GM10847 (cell line): ENCODE data around the gene AACS.

Source experiments
- POLR2A ChIP-seq: IDR thresholded peaks from 2 replicates; pipeline ENCODE4 v1.6.1; 2011; ENCODE audit not compliant: insufficient read length; ENCODE audit errors: extremely low read depth

Gene AACS

DNA sequence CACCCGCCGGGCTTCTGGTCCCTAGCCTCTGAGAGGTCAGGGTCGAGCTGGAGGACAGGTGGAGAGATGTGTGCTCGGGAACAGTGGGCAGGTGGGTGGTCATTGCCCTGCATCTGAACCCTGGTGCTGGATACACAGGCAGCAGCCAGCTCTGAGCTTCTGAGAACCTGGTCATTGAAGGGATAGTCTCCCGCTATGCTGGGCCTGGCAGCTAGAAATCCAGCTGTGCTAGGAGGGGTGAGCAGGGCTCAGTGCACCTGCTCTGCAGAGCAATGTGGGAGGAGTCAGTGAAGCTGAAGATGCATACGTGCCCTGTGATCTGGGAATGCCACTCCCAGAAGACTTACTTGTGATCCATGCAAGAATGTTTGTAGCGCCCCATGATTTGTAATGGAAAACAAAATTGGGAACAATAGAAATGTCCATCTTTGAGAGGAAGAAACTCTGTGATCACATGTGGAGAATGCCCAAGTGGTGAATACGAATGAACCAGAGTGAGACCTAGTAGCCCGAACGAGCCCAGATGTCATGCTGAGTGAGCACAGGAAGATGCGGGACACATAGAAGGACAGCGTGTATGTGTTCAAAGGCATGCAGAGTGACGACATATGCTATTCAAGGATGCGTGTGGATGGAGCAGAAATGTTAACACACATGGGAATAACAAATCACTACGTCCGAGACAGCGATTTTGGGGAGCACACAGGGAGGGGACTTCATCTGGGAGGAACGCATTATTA is 63.4 kb downstream of the AACS start:
- TF ChIP-seq POLR2A = no peak

DNA sequence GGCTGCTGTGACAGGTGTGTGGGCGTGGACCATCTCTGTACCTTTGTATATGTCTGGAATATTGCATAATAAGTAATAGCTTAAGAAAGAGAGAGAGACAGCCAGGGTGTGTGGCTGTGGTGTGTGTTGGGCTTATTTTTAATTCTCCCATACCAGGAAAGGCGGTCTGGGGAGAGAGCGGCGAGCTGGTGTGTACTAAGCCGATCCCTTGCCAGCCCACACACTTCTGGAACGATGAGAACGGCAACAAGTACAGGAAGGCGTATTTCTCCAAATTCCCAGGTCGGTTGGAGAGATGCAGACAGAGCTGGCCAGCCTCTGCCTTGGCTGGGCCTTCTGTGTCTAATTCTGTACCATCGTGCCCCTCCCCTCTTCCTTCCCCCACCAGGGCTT is 63.9 kb downstream of the AACS start:
- TF ChIP-seq POLR2A = no peak

DNA sequence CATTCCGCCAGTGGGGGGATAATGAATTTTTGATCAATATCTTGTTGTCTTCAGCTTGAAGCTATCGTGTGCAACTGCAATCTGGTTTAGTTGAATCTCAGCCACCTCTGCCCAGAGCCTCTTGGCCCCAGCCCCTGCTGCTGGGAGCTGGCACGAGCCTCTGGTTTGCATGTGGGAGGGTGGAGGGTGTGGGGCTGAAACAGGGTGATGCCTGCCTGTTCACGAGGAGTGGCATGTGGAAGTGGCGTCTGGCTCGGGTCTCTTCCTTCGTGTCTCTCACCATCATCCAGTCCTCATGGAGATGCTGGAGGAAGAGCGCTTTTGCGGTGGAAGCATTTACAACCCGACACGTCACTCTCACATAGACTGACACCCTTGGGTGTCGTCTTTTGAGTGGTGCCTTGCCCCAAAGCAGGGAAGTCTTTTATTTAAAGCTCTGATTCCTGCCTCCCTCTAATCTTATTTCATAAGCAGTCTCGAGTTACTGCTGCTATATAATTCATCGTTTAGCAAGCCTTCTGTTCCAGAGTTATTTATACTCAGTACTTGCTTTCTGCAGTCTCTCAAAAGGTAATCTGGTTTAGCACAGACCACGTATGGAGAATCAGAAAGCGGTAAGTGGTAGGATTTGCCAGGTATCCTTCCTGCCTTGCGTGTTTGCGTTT is 64.5 kb downstream of the AACS start:
- TF ChIP-seq POLR2A = no peak

DNA sequence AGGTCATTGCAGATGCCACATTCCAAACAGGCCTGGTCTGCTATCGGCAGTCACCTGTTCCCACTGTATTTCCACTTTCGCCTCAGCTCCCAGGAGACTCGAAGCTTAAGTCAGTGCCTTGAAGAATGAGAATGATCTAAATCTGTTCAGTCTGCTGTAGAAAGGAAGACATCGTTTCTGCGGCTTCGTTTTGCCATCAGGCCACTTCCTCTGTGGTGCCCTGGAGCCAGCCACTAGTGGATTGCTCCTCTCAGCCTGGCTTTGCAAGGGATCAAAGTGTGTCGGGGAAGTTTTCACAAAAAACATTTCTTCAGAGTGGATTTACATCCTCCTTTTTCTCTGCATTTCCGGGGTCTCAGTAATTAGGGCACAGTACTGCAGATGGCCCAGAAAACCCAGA is 66.7 kb downstream of the AACS start:
- no peak for TF ChIP-seq POLR2A

DNA sequence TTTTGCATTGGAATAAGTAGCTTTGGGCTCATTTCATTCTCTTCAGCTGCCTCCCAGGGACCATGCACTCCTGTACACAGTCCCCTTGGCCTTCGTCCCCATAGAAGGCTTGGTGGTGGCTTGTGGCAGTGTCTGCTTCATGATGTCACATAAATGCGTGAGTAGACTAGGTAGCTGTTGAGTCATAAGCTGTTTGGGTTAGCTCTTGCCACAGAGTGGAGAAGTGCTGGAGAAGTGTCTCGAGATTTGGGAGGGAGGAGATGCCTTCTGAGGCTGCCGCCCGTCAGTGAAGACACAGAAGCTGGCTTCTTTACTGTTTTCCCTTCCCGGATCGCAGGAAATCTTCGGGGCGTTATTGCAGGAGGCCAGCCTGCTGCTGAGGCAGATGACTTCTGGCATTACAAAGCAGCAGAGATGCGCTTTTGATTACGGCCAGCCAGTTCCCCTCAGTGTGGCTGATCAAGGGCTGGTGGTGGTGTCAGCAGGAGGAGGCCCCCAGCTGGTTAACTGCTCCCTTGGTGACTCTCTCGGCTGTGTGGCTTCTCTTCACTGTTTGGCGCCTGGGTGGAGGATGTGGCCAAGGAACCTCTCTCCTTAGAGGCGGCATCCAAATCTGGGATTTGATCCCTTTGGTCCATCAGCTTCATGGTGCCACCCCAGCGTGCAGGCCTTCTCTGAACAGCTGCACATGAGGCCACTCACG is 67.6 kb downstream of the AACS start:
- TF ChIP-seq POLR2A = no peak

DNA sequence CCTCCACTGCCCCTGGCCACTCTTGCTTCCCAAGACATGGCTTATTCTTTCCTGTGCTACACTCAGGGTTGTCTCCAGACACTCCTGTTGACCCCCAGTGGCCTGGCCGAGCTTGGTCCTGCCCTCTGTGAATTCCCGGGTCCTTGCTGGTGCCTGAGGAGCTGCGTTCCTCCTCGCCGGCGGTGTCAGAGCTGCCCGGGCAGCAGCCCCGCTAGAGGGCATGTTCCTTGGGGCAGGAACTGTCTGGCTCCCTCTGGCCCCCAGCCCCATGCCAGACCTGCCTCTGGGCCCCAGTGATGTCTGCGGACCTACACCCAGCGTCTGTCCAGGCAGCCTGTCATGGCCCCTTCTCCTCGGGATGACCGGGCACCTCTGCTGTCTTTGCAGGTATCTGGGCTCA is 68.4 kb downstream of the AACS start:
- no peak for TF ChIP-seq POLR2A

DNA sequence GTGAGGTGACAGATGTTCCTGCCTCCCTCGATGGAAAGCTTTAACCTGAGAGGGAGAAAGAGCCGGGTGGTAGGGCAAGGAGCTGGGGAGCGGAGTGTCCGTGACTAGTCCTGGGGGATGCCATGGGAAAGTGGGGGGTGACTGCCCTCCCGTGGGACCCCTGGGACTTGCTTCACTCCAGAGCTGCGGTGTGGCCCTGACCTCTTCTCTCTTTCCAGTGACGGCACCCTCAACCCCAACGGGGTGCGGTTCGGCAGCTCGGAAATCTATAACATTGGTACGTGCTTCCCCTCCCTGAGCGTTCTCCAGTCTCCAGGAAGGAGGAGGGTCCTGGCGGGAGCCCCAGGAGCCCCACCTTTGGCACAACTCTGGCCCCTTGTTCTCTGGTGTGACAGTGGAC is 69.3 kb downstream of the AACS start:
- no peak for TF ChIP-seq POLR2A

DNA sequence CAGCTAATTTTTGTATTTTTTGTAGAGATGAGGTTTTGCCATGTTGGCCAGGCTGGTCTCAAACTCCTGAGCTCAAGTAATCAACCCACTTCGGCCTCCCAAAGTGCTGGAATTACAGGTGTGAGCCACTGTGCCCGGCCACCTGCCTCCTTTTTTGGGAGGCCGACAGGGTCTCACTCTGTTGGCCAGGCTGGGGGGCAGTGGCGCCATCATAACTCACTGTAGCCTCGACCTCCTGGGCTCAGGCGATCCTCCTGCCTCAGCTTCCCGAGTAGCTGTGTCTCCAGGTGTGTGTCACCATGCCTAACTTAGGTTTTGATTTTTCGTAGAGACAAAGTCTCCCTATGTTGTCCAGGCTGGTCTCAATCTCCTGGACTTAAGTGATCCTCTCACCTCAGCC is 70.7 kb downstream of the AACS start:
- TF ChIP-seq POLR2A = no peak

DNA sequence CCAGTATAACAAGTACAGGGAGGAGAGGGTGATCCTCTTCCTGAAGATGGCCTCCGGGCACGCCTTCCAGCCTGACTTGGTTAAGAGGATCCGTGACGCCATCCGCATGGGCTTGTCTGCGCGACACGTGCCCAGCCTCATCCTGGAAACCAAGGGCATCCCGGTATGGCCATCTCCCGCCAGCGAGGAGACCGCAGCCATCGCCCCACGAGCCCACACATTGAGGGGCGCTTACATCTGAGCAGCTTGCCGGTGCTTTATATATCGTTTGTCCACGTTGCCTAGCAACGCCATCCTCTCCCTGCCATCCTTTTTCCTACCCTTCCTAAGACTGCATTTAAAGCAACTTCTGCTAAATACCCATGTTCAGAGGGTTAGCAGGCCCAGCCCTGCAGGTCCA is 71.5 kb downstream of the AACS start:
- TF ChIP-seq POLR2A = no peak

DNA sequence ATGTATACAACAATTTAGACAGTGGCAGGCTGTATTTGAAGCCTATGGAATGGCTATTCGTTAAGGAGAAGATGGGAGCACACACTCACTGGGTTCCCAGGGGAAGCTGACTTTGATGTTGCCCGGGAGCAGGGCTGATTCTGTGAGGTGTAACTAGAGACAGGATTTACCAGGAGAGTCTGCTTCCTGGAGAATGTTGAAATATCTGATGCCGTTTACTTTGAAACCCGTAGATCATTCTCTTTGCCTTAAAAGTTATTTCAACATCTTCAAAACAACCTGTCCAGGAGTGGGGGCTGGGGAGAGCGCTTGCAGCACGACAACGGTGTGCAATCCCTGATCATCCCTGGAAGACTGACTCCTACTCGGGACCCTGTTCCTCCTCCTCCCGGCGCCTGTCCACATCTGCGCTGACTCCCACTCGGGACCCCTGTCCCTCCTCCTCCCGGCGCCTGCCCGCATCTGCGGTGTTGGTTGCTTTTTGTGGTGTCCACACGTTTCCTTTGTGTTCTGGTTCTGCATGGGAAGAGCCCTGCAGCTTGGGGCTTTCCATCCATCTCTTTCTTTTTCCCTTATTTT is 72.6 kb downstream of the AACS start:
- no peak for TF ChIP-seq POLR2A

DNA sequence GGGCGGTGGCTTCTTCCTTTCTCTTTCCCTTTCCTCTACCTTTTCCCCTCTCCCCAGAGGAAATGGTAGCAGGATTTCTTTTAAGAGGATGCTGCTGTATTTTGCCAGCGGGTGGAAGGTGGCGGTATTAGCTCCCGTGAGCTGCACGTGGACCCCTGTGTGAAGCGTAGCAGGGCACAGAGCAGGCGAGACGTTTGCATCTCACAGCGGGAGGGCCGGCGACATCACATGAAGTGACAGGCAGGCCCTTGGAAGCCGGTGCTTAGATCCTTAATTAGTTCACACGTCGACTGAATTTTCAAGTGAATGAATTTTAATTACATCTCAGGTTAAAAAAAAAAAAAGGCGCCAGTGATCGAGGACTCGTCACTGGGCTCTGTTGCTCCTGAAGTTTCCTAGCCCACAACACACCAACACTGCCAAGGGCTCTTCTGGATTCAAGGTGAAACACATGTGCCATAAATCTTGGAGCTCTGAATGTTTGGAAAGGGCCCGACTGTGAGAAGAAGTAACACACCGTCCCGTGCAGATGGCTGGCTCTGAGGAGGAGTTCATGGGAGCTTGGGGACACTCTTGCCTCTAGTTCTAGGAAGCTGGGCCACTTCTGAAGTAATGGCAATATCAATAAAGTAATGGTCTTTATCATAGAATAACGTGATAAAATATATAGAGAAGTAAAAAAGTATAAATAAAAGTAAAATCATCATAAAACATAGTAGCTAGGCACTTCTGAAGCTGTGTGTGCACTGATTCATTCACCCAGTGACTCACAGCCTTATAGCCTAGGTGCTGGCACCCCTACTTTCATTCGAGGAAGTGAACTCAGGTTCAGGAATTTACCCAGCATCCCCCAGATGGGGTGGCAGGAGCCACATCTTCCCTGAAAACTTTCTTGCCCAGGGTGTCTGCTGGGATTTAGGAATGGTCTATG is 75.3 kb downstream of the AACS start:
- TF ChIP-seq POLR2A = no peak

DNA sequence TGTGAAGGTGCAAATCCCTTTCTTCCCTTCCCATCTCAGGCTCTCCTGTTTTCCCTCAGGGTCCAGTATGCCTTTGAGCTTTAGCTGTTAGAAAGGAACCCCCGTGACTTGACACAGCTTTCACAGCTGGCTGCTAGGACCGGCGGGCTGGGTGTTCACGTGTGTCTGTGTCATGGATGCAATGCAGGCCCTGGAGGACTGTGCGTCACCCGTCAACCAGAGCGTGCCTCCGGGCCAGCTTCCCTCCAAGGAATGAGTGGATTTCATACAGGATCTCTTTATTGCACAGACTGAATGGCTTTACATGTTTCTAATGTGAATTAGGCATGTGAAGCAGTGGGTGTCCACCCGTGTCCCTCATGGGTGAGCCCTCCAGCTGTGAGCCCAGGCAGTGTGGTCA is 77.4 kb downstream of the AACS start:
- no peak for TF ChIP-seq POLR2A

DNA sequence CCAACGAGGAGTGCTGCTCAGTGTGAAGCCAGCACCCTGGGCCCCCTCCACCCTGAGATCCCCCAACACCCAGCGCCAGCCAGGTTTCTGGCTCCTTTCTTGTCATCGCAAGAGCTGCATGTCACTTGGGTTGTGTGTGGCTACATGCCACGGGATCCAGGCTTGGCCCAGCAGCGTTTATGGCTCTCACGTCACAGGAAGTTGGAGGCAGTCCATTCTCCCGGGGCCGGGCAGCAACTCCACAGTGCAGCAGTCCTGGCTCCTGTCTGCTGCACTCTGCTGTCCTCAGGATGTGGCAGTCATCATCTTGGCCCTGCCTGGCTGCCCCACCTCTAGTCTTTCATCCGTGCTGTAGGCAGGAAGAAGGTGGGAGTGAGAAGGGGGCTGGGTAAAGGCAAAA is 78.3 kb downstream of the AACS start:
- TF ChIP-seq POLR2A = no peak

DNA sequence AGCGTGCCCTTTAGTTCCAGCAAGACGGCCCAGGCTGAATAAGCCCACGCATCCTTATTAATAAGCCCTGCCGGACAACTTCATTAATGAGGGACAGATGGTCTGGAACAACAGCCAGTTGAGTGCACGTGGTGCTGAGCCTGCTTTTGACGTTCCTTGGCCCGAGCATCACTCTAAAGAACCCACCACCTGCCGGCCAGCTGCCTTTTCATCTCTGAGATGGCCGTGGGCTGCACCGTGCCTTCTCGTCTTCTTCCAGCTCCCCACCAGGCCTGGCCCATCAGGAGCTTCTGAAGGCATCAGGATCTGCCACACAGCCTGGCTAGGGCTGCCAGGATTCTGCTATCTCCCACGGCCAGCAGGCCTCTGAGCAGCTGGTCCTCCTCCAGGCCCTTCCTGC is 80.0 kb downstream of the AACS start:
- no peak for TF ChIP-seq POLR2A

DNA sequence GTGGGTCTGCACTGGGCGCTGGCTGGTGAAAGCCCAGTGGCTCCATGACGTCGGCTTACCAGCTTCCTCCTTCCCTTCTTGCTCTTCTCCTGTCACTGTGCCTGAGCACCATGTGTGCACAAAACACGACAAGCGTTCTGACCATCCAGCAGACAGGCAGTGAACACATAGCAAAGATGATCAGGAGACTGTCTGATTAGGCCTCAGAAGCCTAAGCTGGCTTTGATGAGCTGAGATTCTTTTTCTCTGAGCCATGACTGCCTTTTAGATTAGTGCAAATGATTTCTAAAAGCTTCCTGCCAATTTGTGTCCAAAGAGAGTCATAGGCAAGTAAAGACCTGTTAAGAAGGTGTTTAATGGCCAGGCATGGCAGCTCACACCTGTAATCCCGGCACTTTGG is 83.1 kb downstream of the AACS start:
- no peak for TF ChIP-seq POLR2A
